ENCODE measurements around the gene PDP2. TPM values are rescaled to one million over a fixed set of nuclear protein-coding genes. Genes with fewer than 3 reads are reported as not detected.

Gene PDP2
- total RNA-seq, 1 experiment from 2014 or later: 27.2 TPM

DNA sequence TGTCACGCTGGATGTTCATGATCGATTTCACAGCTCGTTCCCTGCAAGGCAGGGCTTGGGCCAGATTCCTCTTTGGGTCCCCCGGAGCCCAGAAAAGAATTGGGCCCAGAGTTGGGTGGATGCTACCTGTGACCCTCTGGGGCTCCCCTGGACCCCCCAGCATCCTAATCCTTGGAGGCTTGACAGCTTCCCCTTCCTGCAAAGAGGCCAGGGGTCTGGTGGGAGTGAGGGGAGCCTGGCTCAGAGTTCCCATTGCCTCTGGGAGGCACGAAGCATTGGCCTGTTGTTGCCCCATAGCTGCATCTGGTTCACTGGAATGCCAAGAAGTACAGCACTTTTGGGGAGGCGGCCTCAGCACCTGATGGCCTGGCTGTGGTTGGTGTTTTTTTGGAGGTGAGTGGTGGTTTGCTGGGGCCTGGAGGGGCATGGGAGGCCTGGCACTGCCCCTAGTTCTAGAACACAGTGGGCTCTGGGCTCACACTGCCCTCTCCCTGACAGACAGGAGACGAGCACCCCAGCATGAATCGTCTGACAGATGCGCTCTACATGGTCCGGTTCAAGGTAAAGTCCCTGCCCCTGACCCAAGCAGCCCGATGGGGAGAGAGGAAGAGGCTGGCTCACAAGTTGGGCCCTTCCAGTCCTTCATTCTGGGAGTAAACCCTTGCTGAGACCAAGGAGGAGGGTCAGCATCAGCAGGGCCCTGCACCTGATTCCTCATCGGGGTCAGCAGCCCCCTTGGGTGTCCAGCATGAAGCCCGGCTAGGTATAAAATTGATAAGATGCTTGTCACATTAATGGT lies 28.9 kb upstream of the PDP2 start:
- no peaks in the 10 kb centered on the region for H3K36me3 Mint-ChIP-seq (ENCODE audit: insufficient read depth, unreplicated experiment)
- intact Hi-C loops (cut with micrococcal nuclease; ENCODE audit: unreplicated experiment): no loop called here
- BruUV-seq (replicated peaks): no TSS peak
- H3K27me3 Mint-ChIP-seq (ENCODE audit: unreplicated experiment): peaks cover 83% of the 10 kb centered on the region
- CTCF ChIA-PET: interaction anchor here (0.8 kb wide), 1 partner anchor 21 kb away, joined by 4 read pairs; no protein-coding TSS in a partner anchor
- H3K4me3 Mint-ChIP-seq (ENCODE audit: low read depth, unreplicated experiment): no peak overlapping the region
- no peak overlapping the region for H3K27ac Mint-ChIP-seq (ENCODE audit: unreplicated experiment)
- H3K4me1 Mint-ChIP-seq (ENCODE audit: low read depth, unreplicated experiment): no peaks in the 10 kb centered on the region
- DNase-seq: no peak
- H3K9me3 Mint-ChIP-seq (ENCODE audit: low read depth, unreplicated experiment): no peaks in the 10 kb centered on the region
- TF ChIP-seq, protein P1, sequence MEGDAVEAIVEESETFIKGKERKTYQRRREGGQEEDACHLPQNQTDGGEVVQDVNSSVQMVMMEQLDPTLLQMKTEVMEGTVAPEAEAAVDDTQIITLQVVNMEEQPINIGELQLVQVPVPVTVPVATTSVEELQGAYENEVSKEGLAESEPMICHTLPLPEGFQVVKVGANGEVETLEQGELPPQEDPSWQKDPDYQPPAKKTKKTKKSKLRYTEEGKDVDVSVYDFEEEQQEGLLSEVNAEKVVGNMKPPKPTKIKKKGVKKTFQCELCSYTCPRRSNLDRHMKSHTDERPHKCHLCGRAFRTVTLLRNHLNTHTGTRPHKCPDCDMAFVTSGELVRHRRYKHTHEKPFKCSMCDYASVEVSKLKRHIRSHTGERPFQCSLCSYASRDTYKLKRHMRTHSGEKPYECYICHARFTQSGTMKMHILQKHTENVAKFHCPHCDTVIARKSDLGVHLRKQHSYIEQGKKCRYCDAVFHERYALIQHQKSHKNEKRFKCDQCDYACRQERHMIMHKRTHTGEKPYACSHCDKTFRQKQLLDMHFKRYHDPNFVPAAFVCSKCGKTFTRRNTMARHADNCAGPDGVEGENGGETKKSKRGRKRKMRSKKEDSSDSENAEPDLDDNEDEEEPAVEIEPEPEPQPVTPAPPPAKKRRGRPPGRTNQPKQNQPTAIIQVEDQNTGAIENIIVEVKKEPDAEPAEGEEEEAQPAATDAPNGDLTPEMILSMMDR (IDR thresholded peaks at IDR 0.05; ENCODE audit: unreplicated experiment): no peak

DNA sequence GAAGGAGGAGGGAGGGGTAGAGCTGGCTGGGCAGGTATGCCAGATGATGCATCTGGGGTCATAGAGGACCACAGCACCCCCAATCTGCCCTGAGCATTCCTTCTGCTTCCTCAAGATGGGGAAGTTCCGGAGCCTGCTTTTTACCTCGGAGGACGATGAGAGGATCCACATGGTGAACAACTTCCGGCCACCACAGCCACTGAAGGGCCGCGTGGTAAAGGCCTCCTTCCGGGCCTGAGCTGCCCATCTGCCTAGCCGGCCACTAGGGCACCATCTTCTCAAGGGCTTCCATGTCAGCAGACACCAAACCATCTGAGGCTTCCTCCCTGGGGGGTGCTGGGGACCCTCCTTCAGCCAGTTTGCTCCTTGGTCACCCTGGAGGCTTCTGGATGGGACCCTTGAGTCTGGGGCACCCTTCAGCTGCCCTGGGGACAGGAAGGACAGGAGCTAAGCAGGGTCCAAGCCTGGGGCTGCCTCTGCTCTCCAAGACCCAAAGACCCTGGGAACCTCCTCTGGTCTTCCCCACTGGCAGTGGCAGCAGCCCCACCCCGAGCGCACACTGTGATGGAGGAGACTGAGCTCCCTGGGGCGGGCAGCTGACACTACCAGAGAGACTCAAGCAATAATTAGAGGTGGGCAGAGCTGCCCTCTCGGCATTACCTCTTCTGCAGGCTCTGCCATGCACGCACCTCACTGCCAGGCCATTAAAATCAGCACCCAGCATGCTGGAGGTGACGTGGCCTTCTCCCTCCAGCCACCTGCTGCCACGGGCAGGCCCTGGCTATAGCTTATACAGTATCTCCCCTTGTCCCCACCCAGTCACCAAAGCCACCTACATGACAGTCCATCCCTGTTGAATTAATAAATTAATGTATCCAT lies 26.8 kb upstream of the PDP2 start:
- Mint-ChIP-seq H3K27me3 (ENCODE audit: unreplicated experiment) (peaks cover 62% of the 10 kb centered on the region), H3K4me3 (ENCODE audit: low read depth, unreplicated experiment) (no peak overlapping the region), H3K4me1 (ENCODE audit: low read depth, unreplicated experiment) (no peaks in the 10 kb centered on the region), H3K9me3 (ENCODE audit: low read depth, unreplicated experiment) (no peaks in the 10 kb centered on the region), H3K36me3 (ENCODE audit: insufficient read depth, unreplicated experiment) (no peaks in the 10 kb centered on the region), H3K27ac (ENCODE audit: unreplicated experiment) (no peak overlapping the region)
- CTCF ChIA-PET: interaction anchor here (0.7 kb wide), 1 partner anchor 23 kb away, joined by 3 read pairs; the partner anchor contains the start of gene NAE1
- intact Hi-C loops (cut with micrococcal nuclease; ENCODE audit: unreplicated experiment): no loop called here
- BruUV-seq (replicated peaks): no TSS peak
- DNase-seq: no peak
- TF ChIP-seq, protein P1 (IDR thresholded peaks at IDR 0.05; ENCODE audit: unreplicated experiment): no peak

DNA sequence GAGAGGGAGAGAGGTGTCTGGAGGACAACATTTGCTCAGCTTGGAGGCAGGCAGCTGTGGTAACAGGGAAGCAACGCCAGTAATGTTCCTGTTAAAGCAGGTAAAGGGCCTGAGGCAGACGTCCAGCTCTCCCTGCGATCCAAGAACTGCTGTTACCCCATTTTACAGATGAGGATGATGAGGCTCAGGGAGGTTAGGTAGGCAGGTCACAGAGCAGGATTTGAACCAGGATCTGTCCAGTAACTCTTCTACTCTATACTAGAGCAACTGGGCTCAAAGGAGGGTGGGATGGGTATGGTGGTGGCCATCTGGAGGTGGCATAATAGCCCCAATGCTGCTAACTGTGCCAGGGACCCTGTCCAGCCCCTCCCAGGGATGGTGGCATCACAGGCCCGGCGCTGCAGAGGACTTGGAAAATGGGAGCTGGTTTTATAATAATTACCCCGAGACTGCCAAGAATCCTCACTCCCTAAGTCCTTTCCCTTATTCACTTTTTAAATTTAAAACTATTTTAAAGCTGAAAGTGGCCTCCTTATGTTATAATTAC lies 24.1 kb upstream of the PDP2 start:
- Mint-ChIP-seq H3K9me3 (ENCODE audit: low read depth, unreplicated experiment) (no peaks in the 10 kb centered on the region), H3K27ac (ENCODE audit: unreplicated experiment) (no peak overlapping the region), H3K4me1 (ENCODE audit: low read depth, unreplicated experiment) (no peaks in the 10 kb centered on the region), H3K36me3 (ENCODE audit: insufficient read depth, unreplicated experiment) (no peaks in the 10 kb centered on the region), H3K27me3 (ENCODE audit: unreplicated experiment) (peaks cover 48% of the 10 kb centered on the region), H3K4me3 (ENCODE audit: low read depth, unreplicated experiment) (no peak overlapping the region)
- TF ChIP-seq, protein P1 (IDR thresholded peaks at IDR 0.05; ENCODE audit: unreplicated experiment): no peak
- no TSS peak for BruUV-seq (replicated peaks)
- intact Hi-C loops (cut with micrococcal nuclease; ENCODE audit: unreplicated experiment): no loop called here
- CTCF ChIA-PET: interaction anchor here (1.1 to 1.5 kb wide), 2 partner anchors 17 to 26 kb away, joined by 4 to 5 read pairs; partner anchors contain the start of gene NAE1
- DNase-seq: no peak

DNA sequence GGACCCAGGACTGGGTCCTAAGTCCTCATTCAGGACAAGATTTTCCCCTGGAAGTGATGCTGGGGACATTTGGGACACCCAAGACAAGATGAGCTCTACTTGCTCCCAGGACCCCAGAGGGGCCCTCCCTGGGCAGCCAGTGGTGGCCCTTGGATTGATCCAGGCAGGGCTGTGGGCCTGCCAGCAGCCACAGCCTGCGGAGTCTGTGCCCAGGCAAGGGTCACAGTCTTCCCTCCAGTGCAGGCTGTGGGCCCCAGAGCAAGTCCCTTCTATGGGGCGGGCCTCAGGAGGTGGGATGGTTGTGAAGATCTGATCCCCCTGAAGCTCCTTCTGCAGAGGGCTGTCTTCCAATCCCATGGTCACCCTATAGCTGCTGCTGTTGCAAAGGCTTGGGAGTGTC lies 23.5 kb upstream of the PDP2 start:
- Mint-ChIP-seq H3K9me3 (ENCODE audit: low read depth, unreplicated experiment) (no peaks in the 10 kb centered on the region), H3K4me1 (ENCODE audit: low read depth, unreplicated experiment) (no peaks in the 10 kb centered on the region), H3K36me3 (ENCODE audit: insufficient read depth, unreplicated experiment) (no peaks in the 10 kb centered on the region), H3K27ac (ENCODE audit: unreplicated experiment) (no peak overlapping the region), H3K27me3 (ENCODE audit: unreplicated experiment) (peaks cover 43% of the 10 kb centered on the region), H3K4me3 (ENCODE audit: low read depth, unreplicated experiment) (no peak overlapping the region)
- DNase-seq: no peak
- no TSS peak for BruUV-seq (replicated peaks)
- CTCF ChIA-PET: interaction anchor here (1.1 to 1.5 kb wide), 2 partner anchors 16 to 26 kb away, joined by 4 to 5 read pairs; partner anchors contain the start of gene NAE1
- TF ChIP-seq, protein P1 (IDR thresholded peaks at IDR 0.05; ENCODE audit: unreplicated experiment): no peak
- intact Hi-C loops (cut with micrococcal nuclease; ENCODE audit: unreplicated experiment): no loop called here

All from Calu3 (cell line).